GM18519 (cell line): Measurements from ENCODE around the gene PRRG2.
A peak's percentile ranks its signal among the peaks of the same experiment; 100 is the strongest.

Experiments used
- ATAC-seq: cut with Tn5 transposase; IDR thresholded peaks from one replicate; pipeline ENCODE4 v1.9.1; 2021; ENCODE audit warnings: mild to moderate bottlenecking, moderate library complexity; ENCODE audit not compliant: unreplicated experiment, low FRiP score

The PRRG2 gene

GRCh38 chr19:49585023-49585422 lies 3.9 kb downstream of the PRRG2 start:
- no peak for ATAC-seq

- ATAC-seq: no peak
Measured at GRCh38 chr19:49587227-49587626, 6.1 kb downstream of the PRRG2 start.

GRCh38 chr19:49588365-49589122 lies 7.4 kb downstream of the PRRG2 start:
- ATAC-seq: no peak

GRCh38 chr19:49589502-49589905 lies 8.4 kb downstream of the PRRG2 start:
- no peak for ATAC-seq

- no peak for ATAC-seq
Measured at GRCh38 chr19:49590071-49590970, 9.2 kb downstream of the PRRG2 start.

GRCh38 chr19:49590971-49591730 lies 10.0 kb downstream of the PRRG2 start, which contains the start of gene PRR12:
Gene PRR12, plus strand, starts transcription at chr19:49591182. Its CDS starts 473 bp downstream, at chr19:49591655.
- no peak for ATAC-seq

GRCh38 chr19:49591731-49592485 lies 10.8 kb downstream of the PRRG2 start:
- no peak for ATAC-seq

GRCh38 chr19:49592486-49593232 lies 11.5 kb downstream of the PRRG2 start:
- no peak for ATAC-seq

GRCh38 chr19:49593233-49594113 lies 12.4 kb downstream of the PRRG2 start:
- ATAC-seq: peak; percentile 46

GRCh38 chr19:49594157-49594992 lies 13.3 kb downstream of the PRRG2 start:
- ATAC-seq: no peak

GRCh38 chr19:49594993-49595818 lies 14.1 kb downstream of the PRRG2 start:
- no peak for ATAC-seq

GRCh38 chr19:49595819-49596404 lies 14.8 kb downstream of the PRRG2 start:
- ATAC-seq: no peak

GRCh38 chr19:49596407-49596806 lies 15.3 kb downstream of the PRRG2 start:
- no peak for ATAC-seq

GRCh38 chr19:49596954-49597702 lies 16.0 kb downstream of the PRRG2 start:
- ATAC-seq: no peak

- ATAC-seq: no peak
Measured at GRCh38 chr19:49597703-49597974, 16.5 kb downstream of the PRRG2 start.
